Suprapubic skin (tissue), 4 donors: ENCODE measurements around the gene SMCO4.

Experiments used
- CTCF ChIP-seq, 2 donors: fragments of 200-600 bp in 1 of 2; fragments of 450-650 bp in 1 of 2; sonication (generic) in 1 of 2; IDR thresholded peaks; one replicate each; pipeline ENCODE4 v1.5.1; 2016 to 2019; ENCODE audit warnings: antibody characterized with exemption in 2 of 2, mild to moderate bottlenecking in 1 of 2, moderate library complexity in 1 of 2
- EP300 ChIP-seq: sonication (generic); formaldehyde crosslinking; IDR thresholded peaks from one replicate; pipeline ENCODE4 v1.6.1; 2017; ENCODE audit warnings: antibody characterized with exemption
- POLR2AphosphoS5 ChIP-seq, 3 donors: sonication (generic); formaldehyde crosslinking; IDR thresholded peaks; one replicate each; pipeline ENCODE4 v1.6.1; 2017; ENCODE audit warnings: antibody characterized with exemption in 3 of 3

GRCh38 chr11:93498161-93498560 is 45.0 kb downstream of the SMCO4 start:
- TF ChIP-seq POLR2AphosphoS5 (IDR thresholded peaks at IDR 0.05): no peak
- no peak for TF ChIP-seq CTCF (IDR thresholded peaks at IDR 0.05)
- TF ChIP-seq EP300: no peak
